DMS114 treated with DMSO at 0.1 percent for 48 hours (cell line): ENCODE results near the gene SRP9.
"Not testable (repeated sequence)": the region's sequence is repeated elsewhere in the genome, so short reads cannot be mapped to it uniquely, and the experiment has no call there.

Experiments
- DNase-seq: peaks from one replicate; lab custom pipeline; 2025; ENCODE audit not compliant: unreplicated experiment; lab: John Stamatoyannopoulos, UW

Gene SRP9

GRCh38 chr1:225835856-225836255, 58.2 kb downstream of the SRP9 start:
- no peak for DNase-seq

- not testable (repeated sequence) for DNase-seq
Measured at GRCh38 chr1:225836296-225836695, 58.7 kb downstream of the SRP9 start.

- no peak for DNase-seq
Measured at GRCh38 chr1:225838793-225839192, 61.2 kb downstream of the SRP9 start.
